Measurements from ENCODE around the gene ABCB6.

Gene ABCB6

DNA sequence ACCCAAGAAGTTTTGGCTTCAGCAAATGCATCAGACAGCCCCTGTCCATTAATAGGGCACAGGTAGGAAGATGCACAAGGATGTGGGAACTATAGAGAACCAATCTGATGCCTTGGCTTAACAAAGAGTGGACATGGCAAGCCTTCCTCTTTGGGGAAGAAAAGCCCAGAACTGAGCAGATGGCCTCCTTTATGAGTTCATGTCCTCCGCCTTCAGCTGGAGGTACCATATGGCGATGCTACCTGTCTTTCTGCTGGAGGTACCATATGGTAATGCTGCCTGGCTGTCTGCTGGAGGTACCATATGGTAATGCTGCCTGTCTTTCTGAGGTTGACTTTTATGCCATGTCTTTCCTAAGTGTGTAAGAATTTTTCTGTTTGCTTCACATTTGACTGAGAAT, 34.6 kb downstream of the ABCB6 start:
- no peak for DNase-seq (ENCODE audit: low read depth in 2 of 2)

GRCh38 chr2:219183151-219183772, 35.5 kb downstream of the ABCB6 start:
- DNase-seq (ENCODE audit: low read depth in 2 of 2) = no peak

DNA sequence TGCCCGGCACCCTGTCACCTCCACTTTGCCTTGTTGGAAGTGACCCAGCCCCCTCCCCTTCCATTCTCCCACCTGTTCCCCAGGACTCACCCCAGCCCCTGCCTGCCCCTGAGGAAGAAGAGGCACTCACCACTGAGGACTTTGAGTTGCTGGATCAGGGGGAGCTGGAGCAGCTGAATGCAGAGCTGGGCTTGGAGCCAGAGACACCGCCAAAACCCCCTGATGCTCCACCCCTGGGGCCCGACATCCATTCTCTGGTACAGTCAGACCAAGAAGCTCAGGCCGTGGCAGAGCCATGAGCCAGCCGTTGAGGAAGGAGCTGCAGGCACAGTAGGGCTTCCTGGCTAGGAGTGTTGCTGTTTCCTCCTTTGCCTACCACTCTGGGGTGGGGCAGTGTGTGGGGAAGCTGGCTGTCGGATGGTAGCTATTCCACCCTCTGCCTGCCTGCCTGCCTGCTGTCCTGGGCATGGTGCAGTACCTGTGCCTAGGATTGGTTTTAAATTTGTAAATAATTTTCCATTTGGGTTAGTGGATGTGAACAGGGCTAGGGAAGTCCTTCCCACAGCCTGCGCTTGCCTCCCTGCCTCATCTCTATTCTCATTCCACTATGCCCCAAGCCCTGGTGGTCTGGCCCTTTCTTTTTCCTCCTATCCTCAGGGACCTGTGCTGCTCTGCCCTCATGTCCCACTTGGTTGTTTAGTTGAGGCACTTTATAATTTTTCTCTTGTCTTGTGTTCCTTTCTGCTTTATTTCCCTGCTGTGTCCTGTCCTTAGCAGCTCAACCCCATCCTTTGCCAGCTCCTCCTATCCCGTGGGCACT, 36.2 kb downstream of the ABCB6 start:
- DNase-seq (ENCODE audit: low read depth in 2 of 2) = no peak

GRCh38 chr2:219181531-219181930, 37.2 kb downstream of the ABCB6 start:
- DNase-seq (ENCODE audit: low read depth in 2 of 2) = no peak

DNA sequence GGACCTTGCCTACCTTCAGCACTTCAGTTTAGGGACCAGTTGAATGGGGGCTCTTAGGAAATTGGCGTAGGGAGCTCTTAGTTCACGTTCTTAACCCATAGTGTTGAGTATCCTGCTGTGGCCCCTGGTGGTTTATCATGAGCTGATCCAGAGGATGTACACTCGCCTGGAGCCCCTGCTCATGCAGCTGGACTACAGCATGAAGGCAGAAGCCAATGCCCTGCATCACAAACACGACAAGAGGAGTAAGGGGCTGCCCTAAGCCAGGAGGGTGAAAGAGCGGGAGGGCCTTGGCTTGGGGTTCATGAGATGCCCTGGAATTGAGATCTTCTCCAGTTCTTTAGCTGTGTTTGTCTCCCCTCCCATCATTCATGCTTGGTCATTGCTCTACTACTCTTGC, 37.8 kb downstream of the ABCB6 start:
- no peak for DNase-seq (ENCODE audit: low read depth in 2 of 2)

GRCh38 chr2:219179601-219180465, 38.9 kb downstream of the ABCB6 start:
- DNase-seq (ENCODE audit: low read depth in 2 of 2) = no peak

DNA sequence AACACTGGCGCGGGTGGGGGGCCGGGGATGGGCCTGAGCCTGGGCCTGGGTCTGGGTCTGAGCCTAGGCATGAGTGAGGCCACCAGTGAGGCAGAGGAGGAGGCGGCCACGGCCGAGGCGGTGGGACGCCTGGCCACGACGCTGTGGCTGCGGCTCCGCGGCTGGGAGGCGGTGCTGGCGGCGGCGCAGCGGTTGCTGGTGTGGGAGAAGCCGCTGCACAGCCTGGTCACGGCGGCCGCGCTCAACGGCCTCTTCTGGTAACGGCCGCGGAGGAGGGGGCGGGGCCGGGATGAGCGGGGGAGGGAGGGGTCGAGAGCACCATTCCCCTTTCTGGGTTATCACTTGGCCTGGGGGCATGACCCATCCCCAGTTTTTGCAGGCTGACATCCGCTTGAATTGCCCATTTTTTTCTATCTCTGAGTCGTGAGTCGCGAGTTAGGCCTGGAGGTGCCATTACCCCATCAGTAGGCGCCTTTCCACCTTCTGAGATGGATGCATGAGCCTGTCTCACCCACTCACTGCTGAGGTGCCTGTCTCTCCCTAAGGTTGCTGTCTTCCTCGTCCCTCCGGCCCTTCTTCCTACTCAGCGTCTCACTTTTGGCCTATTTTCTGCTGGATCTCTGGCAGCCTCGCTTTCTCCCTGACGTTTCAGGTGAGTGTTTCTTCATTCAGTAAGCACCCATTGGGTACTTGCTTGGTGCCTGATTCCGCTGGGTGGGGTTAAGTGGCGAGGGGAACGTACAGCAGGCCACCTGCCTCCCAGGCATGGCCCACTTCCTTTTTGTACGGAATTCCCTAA, 40.2 kb downstream of the ABCB6 start:
- peak in 1 of 2 donors; percentile 32 for DNase-seq (ENCODE audit: low read depth in 2 of 2)

DNA sequence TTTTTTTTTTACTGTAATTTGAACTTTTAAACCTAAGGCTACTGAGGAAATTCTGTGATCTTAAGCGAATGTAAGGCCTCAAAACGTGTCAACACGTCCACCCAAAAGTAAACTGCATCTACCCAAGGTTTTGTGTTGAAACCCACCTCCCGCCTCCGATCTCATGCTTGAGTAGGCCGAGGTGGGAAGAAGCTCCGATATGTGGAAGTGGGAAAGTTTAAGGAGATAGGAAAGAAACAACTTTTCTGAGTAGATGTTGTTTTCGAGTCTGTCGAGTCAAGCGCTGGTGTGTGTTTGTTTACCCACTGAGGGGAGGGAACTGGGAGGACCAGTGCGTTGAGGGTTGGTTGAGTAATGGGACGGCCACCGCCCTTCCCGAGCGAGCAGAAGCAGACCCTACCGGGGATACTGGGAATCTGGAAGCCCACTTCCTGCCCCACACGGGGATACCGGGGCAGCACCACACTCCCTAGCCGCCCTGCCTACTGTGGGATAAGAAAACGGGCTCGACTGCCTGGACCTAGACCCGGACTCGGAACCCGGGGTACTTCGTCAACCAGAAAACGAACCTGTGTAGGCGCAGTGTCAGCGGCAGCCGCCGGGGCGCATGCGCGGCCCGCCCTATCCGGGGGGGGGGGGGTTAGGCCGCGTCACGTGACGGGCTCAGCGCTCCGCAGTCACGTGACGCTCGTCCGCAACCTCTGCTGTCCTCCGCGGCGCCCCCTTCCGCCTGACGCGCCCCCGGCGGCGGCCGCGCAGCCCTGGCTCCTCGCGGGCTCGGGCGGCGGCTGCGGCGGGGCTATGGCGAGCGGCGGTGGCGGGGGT, 41.0 kb downstream of the ABCB6 start, which contains the start of gene RETREG2:
TSS of gene RETREG2 (plus strand) at position 724 of the 825 bp plus-strand sequence. CDS start at position 802, 78 bp downstream.
- DNase-seq (ENCODE audit: low read depth in 2 of 2) = peak; percentile 62 to 71

- peak; percentile 66 to 88 for DNase-seq (ENCODE audit: low read depth in 2 of 2)
Measured at GRCh38 chr2:219176818-219177551, 41.8 kb downstream of the ABCB6 start, which contains the start of gene CNPPD1. Gene CNPPD1, minus strand, starts transcription at chr2:219176925. Its CDS starts 97 bp downstream, at chr2:219176828.

GRCh38 chr2:219175928-219176817, 42.6 kb downstream of the ABCB6 start:
- peak; percentile 17 to 20 for DNase-seq (ENCODE audit: low read depth in 2 of 2)

DNA sequence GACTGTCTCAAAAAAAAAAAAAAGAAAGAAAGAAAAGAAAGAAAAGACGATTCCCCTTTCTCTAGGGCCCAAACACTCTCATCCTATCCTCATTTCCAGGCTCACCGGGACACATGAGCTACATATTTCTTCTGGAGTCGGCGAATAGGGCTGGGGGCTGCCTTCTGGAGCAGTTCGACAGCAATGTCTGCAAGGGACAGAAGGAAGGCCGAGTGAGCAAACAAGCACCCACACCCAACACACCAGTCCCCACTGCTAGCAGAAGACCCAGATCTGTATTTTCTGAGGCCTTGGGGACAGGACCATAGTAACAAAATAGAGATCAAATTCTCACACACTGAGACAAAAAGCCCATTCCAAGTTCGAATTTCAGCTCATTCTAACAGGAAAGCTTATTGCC, 43.3 kb downstream of the ABCB6 start:
- no peak for DNase-seq (ENCODE audit: low read depth in 2 of 2)

- no peak for DNase-seq (ENCODE audit: low read depth in 2 of 2)
Measured at GRCh38 chr2:219174801-219175200, 44.0 kb downstream of the ABCB6 start.

- no peak for DNase-seq (ENCODE audit: low read depth in 2 of 2)
Measured at GRCh38 chr2:219174146-219174545, 44.6 kb downstream of the ABCB6 start.

GRCh38 chr2:219173176-219173575, 45.6 kb downstream of the ABCB6 start:
- no peak for DNase-seq (ENCODE audit: low read depth in 2 of 2)

DNA sequence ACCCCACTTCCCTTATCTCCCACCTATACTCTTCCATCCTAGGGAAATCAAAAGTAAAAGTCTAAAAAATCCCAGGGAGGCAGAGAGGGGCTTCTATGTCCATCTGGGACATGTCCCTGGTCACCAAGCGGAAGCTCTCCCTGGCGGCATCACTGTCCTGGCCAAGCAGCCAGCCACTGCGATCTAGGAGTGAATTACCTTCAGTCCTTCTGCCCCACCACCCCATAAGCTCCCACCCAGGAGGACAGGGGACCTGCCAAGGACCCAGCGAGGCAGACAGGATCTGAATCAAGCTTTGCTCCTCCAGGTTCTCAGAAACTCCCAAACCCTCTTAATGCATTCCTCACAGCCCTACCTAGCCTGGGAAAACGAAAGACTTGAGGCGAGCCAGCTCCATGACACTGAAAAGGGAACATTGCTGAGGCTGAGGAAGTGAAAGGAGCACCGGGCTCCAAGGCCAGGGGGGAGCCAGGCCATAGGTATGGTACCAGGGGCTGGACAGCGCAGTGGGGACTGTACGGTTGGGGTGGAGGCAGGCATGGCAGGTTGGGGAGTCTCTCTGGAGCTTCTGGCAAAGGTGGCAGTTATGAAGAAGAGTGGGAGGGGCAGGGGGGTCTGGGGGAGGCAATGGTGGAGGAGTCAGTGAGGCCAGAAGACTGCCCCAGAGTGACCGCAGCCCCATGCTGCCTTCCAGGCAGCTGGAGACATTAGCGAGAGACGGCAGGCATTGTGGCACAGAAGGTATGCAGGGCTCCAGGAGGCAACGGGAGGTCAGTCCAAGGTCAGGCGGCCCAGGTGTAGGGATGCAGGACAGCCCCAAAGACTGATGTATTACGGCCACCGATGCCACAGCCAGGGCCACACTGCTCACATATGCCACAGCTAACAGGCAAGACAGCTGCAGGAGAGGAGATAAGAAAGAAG, 46.3 kb downstream of the ABCB6 start:
- no peak for DNase-seq (ENCODE audit: low read depth in 2 of 2)

DNA sequence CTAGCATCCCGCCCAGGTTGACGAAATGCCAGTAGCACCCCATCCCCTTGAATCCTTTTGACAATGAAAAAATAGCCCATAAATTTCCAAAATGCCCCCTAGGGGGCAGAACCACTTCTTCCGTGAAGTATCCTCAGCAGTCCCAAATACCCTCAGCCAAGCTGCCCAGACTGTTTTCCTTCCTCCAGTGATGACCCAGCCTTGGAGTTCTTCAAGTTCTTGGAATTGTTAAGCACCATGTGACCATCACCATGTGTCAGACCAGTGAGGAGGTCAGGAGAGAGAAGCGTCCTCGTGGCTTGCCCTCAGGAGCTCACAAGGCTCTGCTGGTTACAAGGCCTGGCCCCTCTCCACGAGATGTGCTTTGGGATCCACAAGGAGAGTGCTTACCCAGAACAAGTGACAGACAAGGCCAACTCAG, 47.5 kb downstream of the ABCB6 start:
- DNase-seq (ENCODE audit: low read depth in 2 of 2) = peak in 1 of 2 donors; percentile 21

DNA sequence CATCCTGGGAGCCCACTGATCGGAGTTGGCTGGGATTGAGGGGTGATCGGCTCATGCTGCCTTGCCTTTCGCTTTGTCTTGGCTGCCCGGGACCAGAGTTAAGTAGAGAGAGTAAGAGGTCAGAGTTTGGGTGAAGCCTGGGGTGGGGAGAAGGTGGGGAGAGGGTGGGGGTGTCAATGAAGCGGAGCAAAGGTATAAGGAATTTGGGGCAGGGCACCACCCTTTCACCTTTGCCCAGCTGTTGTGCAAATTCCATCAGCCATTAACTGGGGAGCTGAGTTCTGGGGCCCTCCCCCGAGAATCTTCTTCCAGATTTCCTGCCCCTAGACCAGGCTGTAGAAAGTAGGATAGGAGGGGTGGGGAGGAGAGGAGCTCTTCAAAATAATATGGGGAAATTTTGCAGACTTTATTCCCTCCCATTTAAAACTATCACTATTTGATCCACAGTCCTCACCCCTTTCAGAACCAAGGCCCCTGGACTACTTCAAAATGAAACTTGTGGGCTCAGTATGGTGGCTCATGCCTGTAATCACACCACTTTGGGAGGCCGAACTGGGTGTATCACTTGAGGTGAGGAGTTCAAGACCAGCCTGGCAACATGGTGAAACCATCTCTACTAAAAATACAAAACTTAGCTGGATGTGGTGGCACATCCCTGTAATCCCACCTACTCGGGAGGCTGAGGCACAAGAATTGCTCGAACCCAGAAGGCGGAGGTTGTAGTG, 48.7 kb downstream of the ABCB6 start, which contains the start of gene SLC23A3:
TSS of gene SLC23A3 (minus strand) at position 100 of the 725 bp plus-strand sequence. CDS start at position 55, 45 bp downstream.
- no peak for DNase-seq (ENCODE audit: low read depth in 2 of 2)

Data from stimulated activated CD4-positive, alpha-beta T cell treated with anti-CD3 and anti-CD28 coated beads, Interleukin-1b, Interleukin-23, amount 100 ng/mL, for 4 hours (primary cell).